Measurements from ENCODE around the gene EPB41L1. TPM values are rescaled to one million over a fixed set of nuclear protein-coding genes. Genes with fewer than 3 reads are reported as not detected.

EPB41L1 gene
- total and polyA plus RNA-seq, 4 donors = 13.5 to 61.9 (median 32.8) TPM

- DNase-seq = no peak
- 66 to 68% methylated on average over 16 of the region's 16 CpGs for WGBS, 2 donors
- H3K4me3 ChIP-seq = no peak overlapping the region
- ATAC-seq (ENCODE audit: insufficient read depth, low FRiP score) = no peak
- no peaks in the 10 kb centered on the region for H3K4me1 ChIP-seq (ENCODE audit: control insufficient read depth in 5 of 5, insufficient read depth in 5 of 5, low read length in 5 of 5)
- no peak overlapping the region for H3K27ac ChIP-seq (ENCODE audit: low read depth in 1 of 2, low read length in 1 of 2)
- no peaks in the 10 kb centered on the region for H3K9me3 ChIP-seq (ENCODE audit: control insufficient read depth in 4 of 4, insufficient read depth in 3 of 4, low read length in 3 of 4)
- no peak overlapping the region for H3K9ac ChIP-seq (ENCODE audit: insufficient read depth in 1 of 2, low read length in 2 of 2)
- TF ChIP-seq CTCF (IDR thresholded peaks at IDR 0.05; ENCODE audit: control extremely low read depth, extremely low read depth) = no peak
- no peaks in the 10 kb centered on the region for H3K27me3 ChIP-seq (ENCODE audit: control insufficient read depth in 3 of 3, insufficient read depth in 3 of 3, low read length in 2 of 3)
- peaks cover 5 to 26% (median 10%) of the 10 kb centered on the region in 4 donors for H3K36me3 ChIP-seq (ENCODE audit: control insufficient read depth in 4 of 4, insufficient read depth in 4 of 4, low read length in 4 of 4)
These were observed 104.9 kb downstream of the EPB41L1 start for GRCh38 chr20:36259177-36260061.

- peaks cover 5 to 22% (median 10%) of the 10 kb centered on the region in 4 donors for H3K36me3 ChIP-seq (ENCODE audit: control insufficient read depth in 4 of 4, insufficient read depth in 4 of 4, low read length in 4 of 4)
- WGBS, 2 donors = 69 to 72% methylated on average over 7 of the region's 7 CpGs
- no peak overlapping the region for H3K9ac ChIP-seq (ENCODE audit: insufficient read depth in 1 of 2, low read length in 2 of 2)
- H3K27me3 ChIP-seq (ENCODE audit: control insufficient read depth in 3 of 3, insufficient read depth in 3 of 3, low read length in 2 of 3) = no peaks in the 10 kb centered on the region
- no peak for ATAC-seq (ENCODE audit: insufficient read depth, low FRiP score)
- no peak for TF ChIP-seq CTCF (IDR thresholded peaks at IDR 0.05; ENCODE audit: control extremely low read depth, extremely low read depth)
- no peak for DNase-seq
- no peaks in the 10 kb centered on the region for H3K9me3 ChIP-seq (ENCODE audit: control insufficient read depth in 4 of 4, insufficient read depth in 3 of 4, low read length in 3 of 4)
- H3K27ac ChIP-seq (ENCODE audit: low read depth in 1 of 2, low read length in 1 of 2) = no peak overlapping the region
- no peaks in the 10 kb centered on the region for H3K4me1 ChIP-seq (ENCODE audit: control insufficient read depth in 5 of 5, insufficient read depth in 5 of 5, low read length in 5 of 5)
- H3K4me3 ChIP-seq = no peak overlapping the region
These were observed 105.8 kb downstream of the EPB41L1 start for GRCh38 chr20:36260316-36260715.

DNA sequence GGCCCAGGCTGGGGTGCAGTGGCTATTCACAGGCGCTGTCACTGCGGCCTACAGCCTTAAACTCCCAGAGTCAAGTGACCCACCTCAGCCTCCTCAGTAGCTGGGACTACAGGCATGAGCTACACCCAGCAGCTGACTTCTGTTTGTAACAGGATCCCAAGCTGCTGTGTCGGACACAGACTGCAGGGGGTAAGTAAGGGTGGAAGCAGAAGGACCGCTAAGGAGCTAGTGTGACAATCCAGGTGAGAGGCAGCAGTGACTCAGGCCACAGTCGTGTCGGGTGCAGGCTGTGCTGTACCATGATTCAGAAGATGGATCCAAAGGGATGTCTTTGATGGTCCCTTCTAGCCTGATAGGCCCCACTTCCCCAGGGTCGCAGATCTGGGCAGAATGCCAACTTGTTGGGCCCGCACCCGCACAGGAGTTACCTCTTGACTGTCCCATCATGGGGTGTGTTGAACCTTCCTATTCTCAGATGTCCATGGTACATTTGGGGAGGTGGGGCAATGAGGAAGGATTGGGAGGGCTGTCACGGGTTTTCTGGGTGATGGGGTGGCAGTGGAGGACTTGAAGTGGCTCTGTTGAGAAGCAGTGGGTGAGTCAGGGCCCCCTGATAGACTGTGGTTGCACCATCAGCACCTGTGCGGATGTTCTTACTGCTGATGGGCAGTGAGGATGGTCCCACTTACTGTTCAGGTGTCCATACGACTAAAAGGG is 107.0 kb downstream of the EPB41L1 start:
- Histone ChIP-seq H3K4me1 (ENCODE audit: control insufficient read depth in 5 of 5, insufficient read depth in 5 of 5, low read length in 5 of 5) (no peaks in the 10 kb centered on the region), H3K27ac (ENCODE audit: low read depth in 1 of 2, low read length in 1 of 2) (no peak overlapping the region), H3K36me3 (ENCODE audit: control insufficient read depth in 4 of 4, insufficient read depth in 4 of 4, low read length in 4 of 4) (peaks cover 0 to 9% (median 4%) of the 10 kb centered on the region in 4 donors), H3K4me3 (no peak overlapping the region), H3K9me3 (ENCODE audit: control insufficient read depth in 4 of 4, insufficient read depth in 3 of 4, low read length in 3 of 4) (no peaks in the 10 kb centered on the region), H3K9ac (ENCODE audit: insufficient read depth in 1 of 2, low read length in 2 of 2) (no peak overlapping the region), H3K27me3 (ENCODE audit: control insufficient read depth in 3 of 3, insufficient read depth in 3 of 3, low read length in 2 of 3) (no peaks in the 10 kb centered on the region)
- DNase-seq (no peak), ATAC-seq (ENCODE audit: insufficient read depth, low FRiP score) (peak; percentile 19)
- TF ChIP-seq CTCF (IDR thresholded peaks at IDR 0.05; ENCODE audit: control extremely low read depth, extremely low read depth) = no peak
- 81 to 83% methylated on average over 12 of the region's 12 CpGs for WGBS, 2 donors

Measured in lung (tissue), 12 donors.